Right atrium auricular region (tissue), 2 donors: Measurements from ENCODE around the gene TMEM53. TPM values are rescaled to one million over a fixed set of nuclear protein-coding genes. Genes with fewer than 3 reads are reported as not detected.
A peak's percentile ranks its signal among the peaks of the same experiment; 100 is the strongest.

Source experiments
- DNase-seq: peaks from one replicate; pipeline ENCODE4 v3.0.0-alpha.2; 2019; ENCODE audit warnings: low spot score
- H3K27ac ChIP-seq, 2 donors: fragments of 200-600 bp; sonication (generic); 1 replicate in 1 of 2; 2 replicates in 1 of 2; pipeline ENCODE4 v1.5.1; 2016 to 2019
- H3K27me3 ChIP-seq, 2 donors: fragments of 200-600 bp; sonication (generic); one replicate each; pipeline versions ENCODE4 v1.5.1 to v1.6.0; 2017 to 2019
- H3K36me3 ChIP-seq: fragments of 200-600 bp; sonication (generic); one replicate; pipeline ENCODE4 v1.5.1; 2016
- H3K4me1 ChIP-seq, 2 donors: fragments of 200-600 bp; sonication (generic); one replicate each; pipeline versions ENCODE4 v1.5.1 to v1.6.0; 2017 to 2019
- H3K4me3 ChIP-seq, 2 donors: fragments of 200-600 bp; sonication (generic); 1 replicate in 1 of 2; 2 replicates in 1 of 2; pipeline ENCODE4 v1.5.1; 2017 to 2019; ENCODE audit warnings: mild to moderate bottlenecking in 1 of 2, moderate library complexity in 1 of 2
- H3K9me3 ChIP-seq, 2 donors: fragments of 200-600 bp; sonication (generic); one replicate each; pipeline ENCODE4 v1.5.1; 2019
- total RNA-seq, 2 donors: library from RNA; depleted of rRNA; stranded (reverse); fragments of >200 nt; gene quantifications; one replicate each; pipeline ENCODE4 v1.1.0, GENCODE V29; 2016
- TF ChIP-seq, protein P1 (sequence below), 2 donors: fragments of 200-600 bp; sonication (generic); IDR thresholded peaks; one replicate each; pipeline ENCODE4 v1.5.1; 2019; ENCODE audit warnings: antibody characterized with exemption in 2 of 2

TMEM53 gene
- total RNA-seq, 2 donors from 2014 or later: 8.3 to 13.1 TPM

DNA sequence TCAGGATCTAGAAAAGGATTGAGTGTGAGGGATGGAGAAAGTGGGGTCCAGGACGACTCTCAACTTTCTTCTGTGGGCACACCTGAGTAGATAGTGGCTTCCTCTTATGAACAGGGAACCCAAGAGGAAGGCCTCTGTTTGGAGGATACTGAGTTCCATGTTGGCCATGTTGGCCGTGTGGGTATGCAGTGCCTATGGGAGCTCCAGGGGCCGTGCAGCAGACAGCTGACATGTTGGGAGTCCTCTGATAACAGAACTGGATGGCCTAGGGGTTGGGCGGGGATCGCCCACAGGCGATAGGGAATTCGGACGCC is 43.0 kb downstream of the TMEM53 start:
- TF ChIP-seq, protein P1, sequence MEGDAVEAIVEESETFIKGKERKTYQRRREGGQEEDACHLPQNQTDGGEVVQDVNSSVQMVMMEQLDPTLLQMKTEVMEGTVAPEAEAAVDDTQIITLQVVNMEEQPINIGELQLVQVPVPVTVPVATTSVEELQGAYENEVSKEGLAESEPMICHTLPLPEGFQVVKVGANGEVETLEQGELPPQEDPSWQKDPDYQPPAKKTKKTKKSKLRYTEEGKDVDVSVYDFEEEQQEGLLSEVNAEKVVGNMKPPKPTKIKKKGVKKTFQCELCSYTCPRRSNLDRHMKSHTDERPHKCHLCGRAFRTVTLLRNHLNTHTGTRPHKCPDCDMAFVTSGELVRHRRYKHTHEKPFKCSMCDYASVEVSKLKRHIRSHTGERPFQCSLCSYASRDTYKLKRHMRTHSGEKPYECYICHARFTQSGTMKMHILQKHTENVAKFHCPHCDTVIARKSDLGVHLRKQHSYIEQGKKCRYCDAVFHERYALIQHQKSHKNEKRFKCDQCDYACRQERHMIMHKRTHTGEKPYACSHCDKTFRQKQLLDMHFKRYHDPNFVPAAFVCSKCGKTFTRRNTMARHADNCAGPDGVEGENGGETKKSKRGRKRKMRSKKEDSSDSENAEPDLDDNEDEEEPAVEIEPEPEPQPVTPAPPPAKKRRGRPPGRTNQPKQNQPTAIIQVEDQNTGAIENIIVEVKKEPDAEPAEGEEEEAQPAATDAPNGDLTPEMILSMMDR (IDR thresholded peaks at IDR 0.05): no peak
- no peak for DNase-seq
- no peaks in the 10 kb centered on the region for H3K9me3 ChIP-seq
- no peaks in the 10 kb centered on the region for H3K27me3 ChIP-seq
- peak overlapping the region; percentile 91 to 95 for H3K27ac ChIP-seq
- H3K4me3 ChIP-seq: peak overlapping the region; percentile 79 to 85
- peaks cover 0 to 32% of the 10 kb centered on the region in 2 donors for H3K4me1 ChIP-seq
- peaks cover 30% of the 10 kb centered on the region for H3K36me3 ChIP-seq

GRCh38 chr1:44630116-44630515 is 44.2 kb downstream of the TMEM53 start:
- TF ChIP-seq, protein P1 (IDR thresholded peaks at IDR 0.05): no peak
- Histone ChIP-seq H3K4me3 (no peak overlapping the region), H3K36me3 (peaks cover 18% of the 10 kb centered on the region), H3K4me1 (peaks cover 0 to 25% of the 10 kb centered on the region in 2 donors), H3K9me3 (no peaks in the 10 kb centered on the region), H3K27ac (no peak overlapping the region), H3K27me3 (no peaks in the 10 kb centered on the region)
- DNase-seq: no peak

DNA sequence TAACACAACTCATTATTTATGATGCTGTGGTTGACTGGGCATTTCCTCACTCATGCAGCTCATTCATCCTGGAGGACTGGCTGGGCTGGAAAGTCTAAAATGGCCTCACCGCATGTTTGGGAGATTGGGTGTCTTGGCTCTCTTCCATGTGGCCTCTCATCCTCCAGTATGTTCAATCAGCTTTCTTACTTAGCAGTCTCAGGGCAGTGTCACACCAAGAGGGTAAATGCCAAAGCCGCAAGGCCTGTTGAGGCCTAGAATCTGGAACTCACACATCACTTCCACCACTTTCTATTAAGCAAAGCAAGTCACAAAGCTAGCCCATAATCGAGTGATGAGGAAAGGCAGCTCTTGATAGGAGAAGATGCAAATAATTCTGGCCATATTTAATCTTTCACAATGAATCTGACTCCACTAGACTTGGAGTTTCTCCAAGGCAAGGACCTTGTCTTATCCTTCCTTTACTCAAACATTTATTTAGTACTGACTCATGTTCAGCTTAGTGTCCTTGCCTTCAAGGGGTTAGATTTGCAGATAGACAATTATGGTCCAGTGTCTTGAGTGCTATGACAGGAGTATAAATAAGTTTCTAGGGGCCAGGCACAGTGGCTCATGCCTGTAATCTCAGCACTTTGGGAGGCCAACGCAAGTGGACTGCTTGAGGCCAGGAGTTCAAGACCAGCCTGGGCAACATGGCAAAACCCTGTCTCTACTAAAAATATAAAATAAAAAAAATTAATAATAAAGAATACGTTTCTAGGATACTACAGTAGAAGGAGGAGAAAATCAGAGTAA is 45.1 kb downstream of the TMEM53 start:
- Histone ChIP-seq H3K4me3 (no peak overlapping the region), H3K36me3 (peaks cover 9% of the 10 kb centered on the region), H3K27me3 (no peaks in the 10 kb centered on the region), H3K27ac (no peak overlapping the region), H3K9me3 (no peaks in the 10 kb centered on the region), H3K4me1 (peaks cover 0 to 17% of the 10 kb centered on the region in 2 donors)
- no peak for DNase-seq
- TF ChIP-seq, protein P1 (IDR thresholded peaks at IDR 0.05): no peak

DNA sequence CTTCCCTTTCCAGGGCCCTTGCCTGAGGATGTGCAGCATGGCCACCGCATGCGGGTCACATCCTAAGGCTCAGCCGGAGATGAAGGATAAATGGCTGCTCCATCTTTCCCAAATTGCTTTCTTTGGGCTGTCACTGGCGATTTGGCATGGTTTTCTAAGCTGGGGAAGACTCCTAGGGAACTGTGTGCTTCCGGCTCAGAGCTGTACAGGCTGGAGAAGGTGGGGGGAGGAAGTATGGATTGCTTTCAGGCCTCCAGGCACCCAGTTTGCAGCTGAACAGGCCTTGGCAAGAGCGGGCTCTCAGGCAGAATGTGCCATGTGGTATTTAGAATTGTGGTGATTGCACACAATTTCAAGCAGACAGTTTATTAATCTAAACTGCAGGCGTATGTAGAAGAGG is 48.9 kb downstream of the TMEM53 start:
- no peaks in the 10 kb centered on the region for H3K4me1 ChIP-seq
- no peaks in the 10 kb centered on the region for H3K27me3 ChIP-seq
- no peaks in the 10 kb centered on the region for H3K36me3 ChIP-seq
- no peak overlapping the region for H3K4me3 ChIP-seq
- H3K9me3 ChIP-seq: no peaks in the 10 kb centered on the region
- no peak overlapping the region for H3K27ac ChIP-seq
- TF ChIP-seq, protein P1 (IDR thresholded peaks at IDR 0.05): no peak
- no peak for DNase-seq

DNA sequence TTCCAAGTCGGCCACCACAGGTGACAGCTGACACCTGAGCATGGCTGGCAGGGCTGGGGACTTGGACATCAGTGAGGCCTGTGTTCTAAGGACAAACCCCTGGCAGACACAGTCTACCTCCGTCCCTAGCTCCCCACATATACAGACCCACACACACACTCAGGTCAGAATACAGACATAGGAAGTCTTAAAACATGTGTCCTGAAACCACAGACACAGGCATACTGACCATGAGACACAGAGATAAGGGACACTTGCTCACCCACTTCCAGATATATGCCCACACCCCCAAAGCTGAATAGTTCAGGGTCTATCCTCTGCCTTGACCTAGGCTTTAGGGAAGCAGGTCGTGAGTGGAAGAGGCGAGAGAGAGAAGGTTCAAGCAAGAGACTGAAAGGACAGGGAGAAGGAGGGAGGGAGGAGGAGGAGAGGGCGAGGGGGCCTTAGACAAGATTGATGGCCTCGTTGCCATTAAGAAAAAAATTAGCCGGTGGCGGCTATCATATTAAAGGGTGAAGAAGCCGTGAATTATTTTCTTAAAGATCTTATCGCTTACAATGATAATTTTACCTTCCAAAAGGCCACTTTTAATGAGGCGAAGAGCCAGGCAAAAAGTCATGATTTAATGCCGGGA is 49.9 kb downstream of the TMEM53 start:
- H3K9me3 ChIP-seq: no peaks in the 10 kb centered on the region
- no peak for DNase-seq
- no peaks in the 10 kb centered on the region for H3K27me3 ChIP-seq
- TF ChIP-seq, protein P1 (IDR thresholded peaks at IDR 0.05): no peak
- no peaks in the 10 kb centered on the region for H3K4me1 ChIP-seq
- H3K4me3 ChIP-seq: no peak overlapping the region
- no peaks in the 10 kb centered on the region for H3K36me3 ChIP-seq
- H3K27ac ChIP-seq: no peak overlapping the region
